ENCODE results near the gene SLC25A6. TPM values are rescaled to one million over a fixed set of nuclear protein-coding genes. Genes with fewer than 3 reads are reported as not detected.

Gene SLC25A6
- total and polyA plus RNA-seq, 9 donors, result 105 to 703 (median 519) TPM

GRCh38 chrX:1398431-1399340, 6.8 kb upstream of the SLC25A6 start:
- no peak overlapping the region for H3K27ac ChIP-seq
- H3K36me3 ChIP-seq, result no peaks in the 10 kb centered on the region
- peak in 3 of 5 donors; percentile 23 to 35 (median 24) for DNase-seq
- H3K4me3 ChIP-seq, result no peak overlapping the region
- TF ChIP-seq POLR2A (IDR thresholded peaks at IDR 0.05) (no peak), EP300 (IDR thresholded peaks at IDR 0.05) (no peak), CTCF (IDR thresholded peaks at IDR 0.05) (no peak)
- no peaks in the 10 kb centered on the region for H3K4me1 ChIP-seq (ENCODE audit: insufficient read depth)
- no peaks in the 10 kb centered on the region for H3K27me3 ChIP-seq
- WGBS, 3 donors, result 82 to 87% (median 87%) methylated on average over 27 to 29 of the region's 29 CpGs
- H3K9me3 ChIP-seq, result no peaks in the 10 kb centered on the region
- intact Hi-C loops (cut with DNase I), result no loop called here

- TF ChIP-seq EP300 (IDR thresholded peaks at IDR 0.05), result no peak
- no peak for TF ChIP-seq POLR2A (IDR thresholded peaks at IDR 0.05)
- no peak for TF ChIP-seq CTCF (IDR thresholded peaks at IDR 0.05)
- H3K27ac ChIP-seq, result no peak overlapping the region
- H3K9me3 ChIP-seq, result no peaks in the 10 kb centered on the region
- no peaks in the 10 kb centered on the region for H3K4me1 ChIP-seq (ENCODE audit: insufficient read depth)
- intact Hi-C loops (cut with DNase I), result no loop called here
- peak in 3 of 5 donors; percentile 12 to 24 (median 16) for DNase-seq
- H3K4me3 ChIP-seq, result no peak overlapping the region
- H3K27me3 ChIP-seq, result no peaks in the 10 kb centered on the region
- 79 to 88% (median 88%) methylated on average over 25 to 29 of the region's 29 CpGs for WGBS, 3 donors
- no peaks in the 10 kb centered on the region for H3K36me3 ChIP-seq
Measured at GRCh38 chrX:1397441-1398270, 5.7 kb upstream of the SLC25A6 start.

- intact Hi-C loops (cut with DNase I), result no loop called here
- Histone ChIP-seq H3K36me3 (no peaks in the 10 kb centered on the region), H3K9me3 (no peaks in the 10 kb centered on the region), H3K27ac (no peak overlapping the region), H3K4me1 (ENCODE audit: insufficient read depth) (no peaks in the 10 kb centered on the region), H3K27me3 (no peaks in the 10 kb centered on the region), H3K4me3 (no peak overlapping the region)
- peak in 2 of 5 donors; percentile 19 to 31 for DNase-seq
- TF ChIP-seq EP300 (IDR thresholded peaks at IDR 0.05), result no peak
- TF ChIP-seq POLR2A (IDR thresholded peaks at IDR 0.05), result no peak
- TF ChIP-seq CTCF (IDR thresholded peaks at IDR 0.05), result no peak
- WGBS, 3 donors, result 82 to 84% (median 82%) methylated on average over 15 of the region's 15 CpGs
Measured at GRCh38 chrX:1397001-1397400, 5.1 kb upstream of the SLC25A6 start.

- intact Hi-C loops (cut with DNase I), result no loop called here
- TF ChIP-seq EP300 (IDR thresholded peaks at IDR 0.05) (no peak), POLR2A (IDR thresholded peaks at IDR 0.05) (no peak), CTCF (IDR thresholded peaks at IDR 0.05) (no peak)
- Histone ChIP-seq H3K4me3 (no peak overlapping the region), H3K27ac (no peak overlapping the region), H3K4me1 (ENCODE audit: insufficient read depth) (peaks cover 4% of the 10 kb centered on the region), H3K36me3 (no peaks in the 10 kb centered on the region), H3K9me3 (no peaks in the 10 kb centered on the region), H3K27me3 (no peaks in the 10 kb centered on the region)
- 95 to 98% (median 97%) methylated on average over 5 of the region's 5 CpGs for WGBS, 3 donors
- DNase-seq, result peak in 1 of 5 donors; percentile 1
Measured at GRCh38 chrX:1395646-1396216, 3.8 kb upstream of the SLC25A6 start.

Measured in ovary (tissue), 9 donors.